Esophagus squamous epithelium (tissue), 4 donors: ENCODE data around the gene AUTS2.

Experiments used
- POLR2A ChIP-seq, 4 donors: fragments of 450-650 bp; IDR thresholded peaks; one replicate each; pipeline ENCODE4 v1.6.1; 2017; ENCODE audit warnings: antibody characterized with exemption in 4 of 4, mild to moderate bottlenecking in 4 of 4, moderate library complexity in 3 of 4
- TF ChIP-seq, protein P1 (sequence below), 6 experiments: fragments of 450-650 bp in 4 of 6; fragments of 200-600 bp in 2 of 6; sonication (generic) in 2 of 6; IDR thresholded peaks; one replicate each; pipeline ENCODE4 v1.5.1; 2016 to 2019; ENCODE audit warnings: antibody characterized with exemption in 6 of 6, mild to moderate bottlenecking in 4 of 6, moderate library complexity in 4 of 6

DNA sequence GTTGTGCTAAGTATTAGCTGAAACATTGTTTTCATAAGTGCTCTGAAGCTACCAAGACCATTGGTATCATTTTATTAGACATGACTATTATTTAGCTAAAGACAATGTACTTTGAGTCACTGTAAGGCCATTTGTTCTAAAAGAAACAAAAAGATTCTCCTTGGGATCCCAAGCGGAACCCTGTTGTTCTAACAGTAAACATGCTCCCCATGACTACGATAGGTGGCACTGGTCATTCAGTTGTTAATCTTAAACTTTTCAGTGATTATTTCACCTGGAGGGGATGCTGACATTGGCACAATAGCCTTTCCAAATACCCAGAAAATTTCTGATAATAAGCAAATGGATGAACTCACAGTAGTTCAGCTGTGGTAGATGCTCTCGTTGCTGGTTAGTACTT is 715.0 kb downstream of the AUTS2 start:
- TF ChIP-seq, protein P1, sequence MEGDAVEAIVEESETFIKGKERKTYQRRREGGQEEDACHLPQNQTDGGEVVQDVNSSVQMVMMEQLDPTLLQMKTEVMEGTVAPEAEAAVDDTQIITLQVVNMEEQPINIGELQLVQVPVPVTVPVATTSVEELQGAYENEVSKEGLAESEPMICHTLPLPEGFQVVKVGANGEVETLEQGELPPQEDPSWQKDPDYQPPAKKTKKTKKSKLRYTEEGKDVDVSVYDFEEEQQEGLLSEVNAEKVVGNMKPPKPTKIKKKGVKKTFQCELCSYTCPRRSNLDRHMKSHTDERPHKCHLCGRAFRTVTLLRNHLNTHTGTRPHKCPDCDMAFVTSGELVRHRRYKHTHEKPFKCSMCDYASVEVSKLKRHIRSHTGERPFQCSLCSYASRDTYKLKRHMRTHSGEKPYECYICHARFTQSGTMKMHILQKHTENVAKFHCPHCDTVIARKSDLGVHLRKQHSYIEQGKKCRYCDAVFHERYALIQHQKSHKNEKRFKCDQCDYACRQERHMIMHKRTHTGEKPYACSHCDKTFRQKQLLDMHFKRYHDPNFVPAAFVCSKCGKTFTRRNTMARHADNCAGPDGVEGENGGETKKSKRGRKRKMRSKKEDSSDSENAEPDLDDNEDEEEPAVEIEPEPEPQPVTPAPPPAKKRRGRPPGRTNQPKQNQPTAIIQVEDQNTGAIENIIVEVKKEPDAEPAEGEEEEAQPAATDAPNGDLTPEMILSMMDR (IDR thresholded peaks at IDR 0.05), result no peak
- TF ChIP-seq POLR2A (IDR thresholded peaks at IDR 0.05), result no peak
